Measurements from ENCODE around the gene C1orf53.
"Not testable (repeated sequence)": the region's sequence is repeated elsewhere in the genome, so short reads cannot be mapped to it uniquely, and the experiment has no call there.

Gene C1orf53

DNA sequence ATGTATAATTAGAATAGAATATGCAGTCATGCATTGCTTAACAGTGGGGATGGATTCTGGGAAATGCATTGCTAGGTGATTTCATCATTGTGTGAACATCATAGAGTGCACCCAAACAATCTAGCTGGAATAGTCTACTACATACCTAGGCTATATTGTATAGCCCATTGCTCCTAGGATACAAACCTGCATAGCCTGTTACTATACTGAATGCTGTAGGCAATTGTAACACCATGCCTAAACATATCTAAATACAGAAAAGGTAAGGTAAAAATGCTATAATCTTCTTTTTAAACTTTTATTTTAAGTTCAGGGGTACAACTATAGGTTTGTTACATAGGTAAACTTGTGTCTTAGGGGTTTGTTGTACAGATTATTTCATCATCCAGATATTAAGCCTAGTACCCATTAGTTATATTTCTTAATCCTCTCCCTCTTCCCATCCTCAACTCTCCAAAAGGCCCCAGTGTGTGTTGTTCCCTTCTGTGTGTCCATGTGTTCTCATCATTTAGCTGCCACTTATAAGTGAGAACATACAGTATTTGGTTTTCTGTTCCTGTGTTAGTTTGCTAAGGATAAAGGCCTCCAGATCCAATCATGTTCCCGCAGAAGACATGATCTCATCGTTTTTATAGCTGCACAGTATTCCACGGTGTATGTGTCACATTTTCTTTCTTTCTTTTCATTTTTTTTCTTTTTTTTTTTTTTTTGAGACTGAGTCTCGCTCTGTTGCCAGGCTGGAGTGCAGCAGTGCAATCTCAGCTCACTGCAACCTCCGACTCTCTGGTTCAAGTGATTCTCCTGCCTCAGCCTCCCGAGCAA, 36.9 kb downstream of the C1orf53 start:
- H3K9me3 ChIP-seq (ENCODE audit: control insufficient read depth, insufficient read depth, low read depth, low read length); H3K27ac ChIP-seq (ENCODE audit: extremely low read depth, low read depth, low read length); POLR2A ChIA-PET; H3K36me3 ChIP-seq (ENCODE audit: control insufficient read depth in 2 of 2, insufficient read depth in 1 of 2, low read length in 2 of 2); H3K4me1 ChIP-seq (ENCODE audit: control insufficient read depth, insufficient read depth, low read length); H3K4me3 ChIP-seq (ENCODE audit: low read depth, low read length): not testable (repeated sequence)
- CTCF ChIA-PET = interaction anchor here (0.7 kb wide), 1 partner anchor 14 kb away, joined by 3 read pairs; no protein-coding TSS in a partner anchor
- peak; percentile 72; the same call in 1 of the 2 replicates for TF ChIP-seq ZBTB21 (tag by site-specific recombination; IDR thresholded peaks at IDR 0.05)
- TF ChIP-seq, protein P1, sequence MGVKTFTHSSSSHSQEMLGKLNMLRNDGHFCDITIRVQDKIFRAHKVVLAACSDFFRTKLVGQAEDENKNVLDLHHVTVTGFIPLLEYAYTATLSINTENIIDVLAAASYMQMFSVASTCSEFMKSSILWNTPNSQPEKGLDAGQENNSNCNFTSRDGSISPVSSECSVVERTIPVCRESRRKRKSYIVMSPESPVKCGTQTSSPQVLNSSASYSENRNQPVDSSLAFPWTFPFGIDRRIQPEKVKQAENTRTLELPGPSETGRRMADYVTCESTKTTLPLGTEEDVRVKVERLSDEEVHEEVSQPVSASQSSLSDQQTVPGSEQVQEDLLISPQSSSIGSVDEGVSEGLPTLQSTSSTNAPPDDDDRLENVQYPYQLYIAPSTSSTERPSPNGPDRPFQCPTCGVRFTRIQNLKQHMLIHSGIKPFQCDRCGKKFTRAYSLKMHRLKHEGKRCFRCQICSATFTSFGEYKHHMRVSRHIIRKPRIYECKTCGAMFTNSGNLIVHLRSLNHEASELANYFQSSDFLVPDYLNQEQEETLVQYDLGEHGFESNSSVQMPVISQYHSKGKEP (tag by site-specific recombination; IDR thresholded peaks at IDR 0.05) = peak; percentile 76
- TF ChIP-seq ZNF362 (tag by site-specific recombination; IDR thresholded peaks at IDR 0.05) = 0 out of 2 replicates have a peak, but pooled peaks have one; percentile 36
- peak; percentile 72 for TF ChIP-seq PRDM10 (tag by site-specific recombination; IDR thresholded peaks at IDR 0.05)
- peak; percentile 47; the same call in 1 of the 2 replicates for TF ChIP-seq ATF2 (tag by site-specific recombination; IDR thresholded peaks at IDR 0.05; ENCODE audit: low read depth)
- TF ChIP-seq ZNF558 (tag by site-specific recombination; IDR thresholded peaks at IDR 0.05) = peak; percentile 56; the same call in 1 of the 2 replicates
- TF ChIP-seq ZNF660 (tag by site-specific recombination; IDR thresholded peaks at IDR 0.05) = peak; percentile 61; the same call in 1 of the 2 replicates

DNA sequence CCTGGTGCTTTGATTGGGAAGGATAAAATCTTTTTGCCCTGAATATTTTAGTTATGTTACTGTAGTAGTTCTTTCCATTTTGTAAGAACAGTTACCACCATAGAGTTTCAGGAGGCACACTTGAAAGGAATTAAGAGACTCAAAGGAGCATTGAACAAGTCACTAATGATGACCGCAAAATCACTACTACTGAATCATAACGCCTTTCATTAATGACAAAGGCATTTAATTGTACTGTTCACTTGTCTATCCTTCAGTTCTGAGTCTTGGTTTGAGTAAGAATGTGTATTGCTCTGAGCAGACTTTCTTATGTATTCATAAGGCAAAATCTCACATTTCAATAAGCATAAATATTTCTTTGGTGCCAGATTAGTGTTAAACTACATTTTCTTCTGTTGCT, 39.6 kb downstream of the C1orf53 start:
- CTCF ChIA-PET = no interaction called here
- Histone ChIP-seq H3K27ac (ENCODE audit: extremely low read depth, low read depth, low read length) (no peak overlapping the region), H3K4me1 (ENCODE audit: control insufficient read depth, insufficient read depth, low read length) (no peaks in the 10 kb centered on the region), H3K36me3 (ENCODE audit: control insufficient read depth in 2 of 2, insufficient read depth in 1 of 2, low read length in 2 of 2) (no peaks in the 10 kb centered on the region), H3K4me3 (ENCODE audit: low read depth, low read length) (no peak overlapping the region), H3K9me3 (ENCODE audit: control insufficient read depth, insufficient read depth, low read depth, low read length) (no peaks in the 10 kb centered on the region)
- TF ChIP-seq ZFP3 (tag by site-specific recombination; IDR thresholded peaks at IDR 0.05; ENCODE audit: low read depth) (no peak), ZNF133 (tag by site-specific recombination; IDR thresholded peaks at IDR 0.05) (no peak), ZNF521 (tag by site-specific recombination; IDR thresholded peaks at IDR 0.05) (no peak), ZXDB (tag by site-specific recombination; IDR thresholded peaks at IDR 0.05) (no peak), HIC1 (tag by site-specific recombination; IDR thresholded peaks at IDR 0.05) (no peak), FEZF1 (tag by site-specific recombination; IDR thresholded peaks at IDR 0.05) (no peak)
- TF ChIP-seq, protein P2, sequence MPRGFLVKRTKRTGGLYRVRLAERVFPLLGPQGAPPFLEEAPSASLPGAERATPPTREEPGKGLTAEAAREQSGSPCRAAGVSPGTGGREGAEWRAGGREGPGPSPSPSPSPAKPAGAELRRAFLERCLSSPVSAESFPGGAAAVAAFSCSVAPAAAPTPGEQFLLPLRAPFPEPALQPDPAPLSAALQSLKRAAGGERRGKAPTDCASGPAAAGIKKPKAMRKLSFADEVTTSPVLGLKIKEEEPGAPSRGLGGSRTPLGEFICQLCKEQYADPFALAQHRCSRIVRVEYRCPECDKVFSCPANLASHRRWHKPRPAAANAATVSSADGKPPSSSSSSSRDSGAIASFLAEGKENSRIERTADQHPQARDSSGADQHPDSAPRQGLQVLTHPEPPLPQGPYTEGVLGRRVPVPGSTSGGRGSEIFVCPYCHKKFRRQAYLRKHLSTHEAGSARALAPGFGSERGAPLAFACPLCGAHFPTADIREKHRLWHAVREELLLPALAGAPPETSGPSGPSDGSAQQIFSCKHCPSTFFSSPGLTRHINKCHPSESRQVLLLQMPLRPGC (tag by site-specific recombination; IDR thresholded peaks at IDR 0.05) = no peak
- TF ChIP-seq, protein P3, sequence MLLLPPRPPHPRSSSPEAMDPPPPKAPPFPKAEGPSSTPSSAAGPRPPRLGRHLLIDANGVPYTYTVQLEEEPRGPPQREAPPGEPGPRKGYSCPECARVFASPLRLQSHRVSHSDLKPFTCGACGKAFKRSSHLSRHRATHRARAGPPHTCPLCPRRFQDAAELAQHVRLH (tag by site-specific recombination; IDR thresholded peaks at IDR 0.05) = no peak
- POLR2A ChIA-PET = no interaction called here

Measured in HEK293 (cell line).